Measurements from ENCODE around the gene CADPS2. TPM values are rescaled to one million over a fixed set of nuclear protein-coding genes. Genes with fewer than 3 reads are reported as not detected.

CADPS2 gene
- total and polyA plus RNA-seq, 2 of the 4 experiments (the other 2 are of a cell fraction), result 0.10 to 0.54 TPM

DNA sequence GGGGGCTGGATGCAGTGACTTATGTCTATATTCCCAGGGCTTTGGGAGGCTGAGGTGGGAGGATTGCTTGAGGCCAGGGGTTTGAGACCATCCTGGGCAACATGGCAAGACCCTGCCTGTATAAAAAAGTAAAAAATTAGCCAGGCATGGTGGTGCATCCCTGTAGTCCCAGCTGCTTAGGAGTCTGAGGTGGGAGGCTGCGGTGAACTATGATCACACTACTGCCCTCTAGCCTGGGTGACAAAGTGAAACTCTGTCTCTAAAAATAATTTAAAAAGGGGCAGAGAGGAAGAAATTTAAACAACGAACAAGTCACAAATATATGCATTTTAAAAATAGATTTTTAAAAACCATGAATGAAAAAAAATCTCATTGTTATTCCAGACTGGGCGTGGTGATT lies 535.6 kb downstream of the CADPS2 start:
- Histone ChIP-seq H3K14ac (replicated peaks; ENCODE audit: low read depth, low read length) (no peak overlapping the region), H2AK5ac (ENCODE audit: low read depth, low read length) (no peak overlapping the region), H3K27ac (ENCODE audit: insufficient read depth, low read length) (no peak overlapping the region), H3K18ac (ENCODE audit: low read depth, low read length) (no peak overlapping the region), H2AFZ (replicated peaks; ENCODE audit: low read length, poor library complexity) (no peak overlapping the region), H2BK20ac (ENCODE audit: low read depth, low read length) (no peak overlapping the region), H3K56ac (ENCODE audit: extremely low read depth, insufficient read depth, low read length) (no peak overlapping the region), H3K4me2 (ENCODE audit: low read depth, low read length) (no peak overlapping the region), H3K79me1 (ENCODE audit: low read depth in 1 of 2, low read length in 2 of 2) (no peaks in the 10 kb centered on the region), H3K4ac (ENCODE audit: low read depth, low read length) (no peak overlapping the region), H4K20me1 (ENCODE audit: insufficient read depth, low read length) (no peaks in the 10 kb centered on the region), H3K4me1 (ENCODE audit: control insufficient read depth, insufficient read depth, low read length) (no peaks in the 10 kb centered on the region), H3K9ac (ENCODE audit: low read depth, low read length) (no peak overlapping the region), H3K36me3 (ENCODE audit: control insufficient read depth, insufficient read depth, low read length) (no peaks in the 10 kb centered on the region), H3K23ac (ENCODE audit: low read depth, low read length) (no peak overlapping the region), H2BK120ac (ENCODE audit: low read depth, low read length) (no peak overlapping the region), H2BK5ac (ENCODE audit: low read depth, low read length, poor library complexity, severe bottlenecking) (no peak overlapping the region), H3K27me3 (ENCODE audit: control insufficient read depth, insufficient read depth, low read length) (no peaks in the 10 kb centered on the region), H3K9me3 (ENCODE audit: control insufficient read depth, insufficient read depth, low read length) (no peaks in the 10 kb centered on the region), H2BK15ac (ENCODE audit: low read depth, low read length) (no peak overlapping the region), H2AK9ac (replicated peaks; ENCODE audit: low read depth, low read length, poor library complexity) (no peak overlapping the region), H4K8ac (ENCODE audit: low read depth in 2 of 2, low read length in 2 of 2) (no peak overlapping the region), H4K5ac (ENCODE audit: low read depth, low read length) (no peak overlapping the region), H3K9me1 (ENCODE audit: insufficient read depth, low read length) (no peaks in the 10 kb centered on the region), H4K91ac (ENCODE audit: insufficient read depth, low read depth, low read length) (no peak overlapping the region), H3K4me3 (ENCODE audit: insufficient read depth, low read depth, low read length) (no peak overlapping the region)
- dilution Hi-C loops (cut with HindIII; ENCODE audit: low sequenced_read_pairs, unreplicated experiment), result no loop called here
- ChIA-PET POLR2A (ENCODE audit: unreplicated experiment) (no interaction called here), CTCF (no interaction called here)
- TF ChIP-seq MXI1 (IDR thresholded peaks at IDR 0.05; ENCODE audit: borderline replicate concordance, low read depth, low read length) (no peak), POLR2A (IDR thresholded peaks at IDR 0.05; ENCODE audit: low read depth, low read length) (no peak), CEBPB (IDR thresholded peaks at IDR 0.05; ENCODE audit: low read depth, low read length) (no peak), MAZ (IDR thresholded peaks at IDR 0.05; ENCODE audit: borderline replicate concordance, low read depth, low read length) (no peak), CHD1 (IDR thresholded peaks at IDR 0.05; ENCODE audit: low read depth, low read length) (no peak), RCOR1 (IDR thresholded peaks at IDR 0.05; ENCODE audit: insufficient replicate concordance, low read length) (no peak), SMC3 (IDR thresholded peaks at IDR 0.05; ENCODE audit: low read depth, low read length) (no peak), FOS (IDR thresholded peaks at IDR 0.05; ENCODE audit: low read depth, low read length) (no peak), MAFK (IDR thresholded peaks at IDR 0.05; ENCODE audit: low read depth, low read length) (no peak), RAD21 (IDR thresholded peaks at IDR 0.05; ENCODE audit: low read length) (no peak), NFE2L2 (IDR thresholded peaks at IDR 0.05; ENCODE audit: low read depth, low read length) (no peak), RFX5 (IDR thresholded peaks at IDR 0.05; ENCODE audit: low read depth, low read length) (no peak), BHLHE40 (IDR thresholded peaks at IDR 0.05; ENCODE audit: low read depth, low read length) (no peak)
- TF ChIP-seq, protein P1, sequence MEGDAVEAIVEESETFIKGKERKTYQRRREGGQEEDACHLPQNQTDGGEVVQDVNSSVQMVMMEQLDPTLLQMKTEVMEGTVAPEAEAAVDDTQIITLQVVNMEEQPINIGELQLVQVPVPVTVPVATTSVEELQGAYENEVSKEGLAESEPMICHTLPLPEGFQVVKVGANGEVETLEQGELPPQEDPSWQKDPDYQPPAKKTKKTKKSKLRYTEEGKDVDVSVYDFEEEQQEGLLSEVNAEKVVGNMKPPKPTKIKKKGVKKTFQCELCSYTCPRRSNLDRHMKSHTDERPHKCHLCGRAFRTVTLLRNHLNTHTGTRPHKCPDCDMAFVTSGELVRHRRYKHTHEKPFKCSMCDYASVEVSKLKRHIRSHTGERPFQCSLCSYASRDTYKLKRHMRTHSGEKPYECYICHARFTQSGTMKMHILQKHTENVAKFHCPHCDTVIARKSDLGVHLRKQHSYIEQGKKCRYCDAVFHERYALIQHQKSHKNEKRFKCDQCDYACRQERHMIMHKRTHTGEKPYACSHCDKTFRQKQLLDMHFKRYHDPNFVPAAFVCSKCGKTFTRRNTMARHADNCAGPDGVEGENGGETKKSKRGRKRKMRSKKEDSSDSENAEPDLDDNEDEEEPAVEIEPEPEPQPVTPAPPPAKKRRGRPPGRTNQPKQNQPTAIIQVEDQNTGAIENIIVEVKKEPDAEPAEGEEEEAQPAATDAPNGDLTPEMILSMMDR (conservative IDR thresholded peaks at IDR 0.05; ENCODE audit: low read depth, low read length), result no peak
- TF ChIP-seq, protein P2, sequence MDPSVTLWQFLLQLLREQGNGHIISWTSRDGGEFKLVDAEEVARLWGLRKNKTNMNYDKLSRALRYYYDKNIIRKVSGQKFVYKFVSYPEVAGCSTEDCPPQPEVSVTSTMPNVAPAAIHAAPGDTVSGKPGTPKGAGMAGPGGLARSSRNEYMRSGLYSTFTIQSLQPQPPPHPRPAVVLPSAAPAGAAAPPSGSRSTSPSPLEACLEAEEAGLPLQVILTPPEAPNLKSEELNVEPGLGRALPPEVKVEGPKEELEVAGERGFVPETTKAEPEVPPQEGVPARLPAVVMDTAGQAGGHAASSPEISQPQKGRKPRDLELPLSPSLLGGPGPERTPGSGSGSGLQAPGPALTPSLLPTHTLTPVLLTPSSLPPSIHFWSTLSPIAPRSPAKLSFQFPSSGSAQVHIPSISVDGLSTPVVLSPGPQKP (IDR thresholded peaks at IDR 0.05; ENCODE audit: borderline replicate concordance, low read depth, low read length), result no peak
- TF ChIP-seq, protein P3, sequence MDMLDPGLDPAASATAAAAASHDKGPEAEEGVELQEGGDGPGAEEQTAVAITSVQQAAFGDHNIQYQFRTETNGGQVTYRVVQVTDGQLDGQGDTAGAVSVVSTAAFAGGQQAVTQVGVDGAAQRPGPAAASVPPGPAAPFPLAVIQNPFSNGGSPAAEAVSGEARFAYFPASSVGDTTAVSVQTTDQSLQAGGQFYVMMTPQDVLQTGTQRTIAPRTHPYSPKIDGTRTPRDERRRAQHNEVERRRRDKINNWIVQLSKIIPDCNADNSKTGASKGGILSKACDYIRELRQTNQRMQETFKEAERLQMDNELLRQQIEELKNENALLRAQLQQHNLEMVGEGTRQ (IDR thresholded peaks at IDR 0.05; ENCODE audit: low read depth, low read length), result no peak
- intact Hi-C loops (cut with micrococcal nuclease), result no loop called here
- WGBS, 2 experiments (ENCODE audit: extremely low coverage in 2 of 2, insufficient read length in 1 of 2), result no CpG with 5 or more reads among the region's 3 CpGs
- no peak for ATAC-seq (ENCODE audit: low read depth)
- BruUV-seq (replicated peaks), result no TSS peak
- in situ Hi-C loops (cut with MboI; ENCODE audit: low sequenced_read_pairs), result no loop called here
- DNase-seq, result no peak
